GM15510 (cell line): ENCODE results near the gene PLAAT2.

Experiments used
- POLR2A ChIP-seq: IDR thresholded peaks from 3 replicates; pipeline ENCODE4 v1.6.1; 2011; ENCODE audit warnings: borderline replicate concordance; ENCODE audit not compliant: insufficient read length; ENCODE audit errors: extremely low read depth

Gene PLAAT2

DNA sequence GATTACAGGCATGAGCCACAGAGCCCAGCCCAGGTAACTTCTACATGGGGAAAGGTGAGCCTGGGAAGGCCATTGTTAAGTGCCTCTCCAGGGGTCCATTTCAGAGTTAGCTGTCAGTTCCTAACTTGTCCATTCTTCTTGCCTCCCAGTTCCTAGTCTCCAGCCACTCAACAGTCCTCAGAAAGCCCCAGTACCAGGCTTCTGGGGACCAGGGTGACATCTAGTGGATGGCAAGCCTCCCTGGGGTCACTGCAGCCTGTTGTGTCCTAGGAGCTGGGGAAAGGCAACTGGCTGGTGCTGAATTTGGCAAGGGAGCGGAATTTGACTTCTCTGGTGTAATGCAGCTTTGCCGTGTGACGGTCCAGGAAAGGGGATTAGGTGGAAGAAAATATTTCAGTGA lies 55.2 kb downstream of the PLAAT2 start:
- TF ChIP-seq POLR2A: no peak

GRCh38 chr11:63507511-63507910 lies 55.7 kb downstream of the PLAAT2 start:
- TF ChIP-seq POLR2A: no peak

- no peak for TF ChIP-seq POLR2A
These were observed 56.3 kb downstream of the PLAAT2 start for GRCh38 chr11:63506876-63507275.

DNA sequence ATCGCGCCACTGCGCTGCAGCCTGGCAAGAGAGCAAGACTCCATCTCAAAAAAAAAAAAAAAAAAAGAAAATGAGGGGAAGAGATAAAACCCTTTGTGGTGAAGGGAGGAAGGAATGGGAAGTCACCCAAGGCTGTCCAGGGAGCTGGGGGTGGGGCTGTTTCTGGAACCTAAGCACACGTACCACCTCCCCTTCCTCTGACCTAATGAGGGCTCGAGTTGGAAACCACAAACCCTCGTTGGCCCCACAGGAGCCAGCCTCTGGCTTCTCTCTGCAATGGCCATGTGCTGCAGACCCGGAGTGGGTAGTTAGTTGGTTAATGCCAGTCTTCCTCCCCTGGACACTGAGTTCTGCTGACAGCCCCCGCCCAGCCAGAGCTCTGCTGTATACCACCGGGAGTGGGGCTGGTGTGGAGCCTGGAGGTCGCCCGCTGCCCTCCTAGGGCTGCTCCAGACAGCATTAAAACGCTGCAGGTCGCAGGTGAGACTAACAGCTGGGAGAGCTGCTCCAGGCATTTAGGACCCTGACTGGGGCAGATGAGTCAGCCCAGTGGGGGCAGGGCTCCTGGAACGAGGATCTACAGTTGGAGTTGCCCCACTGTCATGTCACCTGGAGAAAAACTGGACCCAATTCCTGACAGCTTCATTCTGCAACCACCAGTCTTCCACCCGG lies 57.2 kb downstream of the PLAAT2 start, which contains the start of gene LGALS12:
Gene LGALS12, plus strand, starts transcription at position 228 of the 672 bp plus-strand sequence. Its CDS starts 375 bp downstream, at position 603.
- TF ChIP-seq POLR2A: no peak

- no peak for TF ChIP-seq POLR2A
These were observed 58.1 kb downstream of the PLAAT2 start for GRCh38 chr11:63504933-63505586.

GRCh38 chr11:63504054-63504453 lies 59.1 kb downstream of the PLAAT2 start:
- no peak for TF ChIP-seq POLR2A

GRCh38 chr11:63503492-63503891 lies 59.7 kb downstream of the PLAAT2 start:
- no peak for TF ChIP-seq POLR2A
